HuH-7 (cell line): ENCODE results near the gene TIMELESS.
"Not testable (repeated sequence)": the region's sequence is repeated elsewhere in the genome, so short reads cannot be mapped to it uniquely, and the experiment has no call there.

ENCODE experiments used
- DNase-seq: peaks from one replicate; pipeline ENCODE4 v3.0.0; 2011; ENCODE audit warnings: low spot score

The TIMELESS gene

DNA sequence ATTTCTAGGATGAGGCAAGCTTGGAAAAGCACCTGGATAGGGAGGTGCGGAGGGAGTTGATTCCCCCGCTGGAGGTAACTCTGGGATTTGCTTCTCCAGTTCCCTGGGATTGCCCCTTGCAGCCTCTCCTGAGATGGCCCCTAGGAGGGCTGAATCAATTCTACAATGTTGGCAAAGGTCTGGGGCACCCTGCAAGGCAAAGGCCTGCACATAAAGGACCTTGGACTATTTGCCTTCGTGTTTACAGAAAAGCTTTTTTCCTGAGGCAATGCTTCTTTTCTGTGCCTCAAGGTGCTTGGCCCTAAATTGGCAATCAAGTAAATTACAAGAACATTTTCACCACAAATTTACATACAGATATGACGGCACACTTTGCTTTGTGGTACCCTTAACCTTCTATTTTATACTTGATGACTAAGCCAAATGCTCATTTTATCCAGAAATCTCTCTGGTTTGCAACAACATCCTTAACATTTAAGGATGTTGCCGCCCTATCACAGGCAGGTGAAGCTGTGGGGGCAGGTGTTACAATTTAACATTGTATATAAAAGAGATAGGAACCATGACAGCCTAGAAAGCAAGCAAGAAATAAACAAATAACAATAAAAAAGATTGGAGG lies 40.3 kb downstream of the TIMELESS start:
- no peak for DNase-seq

DNA sequence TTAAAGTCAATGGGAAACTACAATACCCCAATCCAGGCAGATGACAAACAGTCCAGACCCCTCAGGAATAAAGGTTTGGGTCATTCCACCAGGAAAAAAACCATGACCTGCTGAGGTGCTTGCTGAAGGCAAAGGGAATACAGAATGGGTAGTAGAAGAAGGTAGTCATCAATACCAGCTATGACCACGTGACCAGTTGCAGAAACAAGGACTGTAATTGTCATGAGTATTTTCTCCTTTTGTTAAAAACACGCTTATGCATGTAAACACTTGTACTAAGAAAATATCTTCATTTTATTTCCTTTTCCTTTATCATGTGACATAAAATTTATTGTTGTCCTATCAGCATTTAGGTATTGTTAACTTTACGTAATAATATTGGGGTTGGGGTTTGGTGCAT lies 45.0 kb downstream of the TIMELESS start:
- DNase-seq: not testable (repeated sequence)

- DNase-seq: not testable (repeated sequence)
These were observed 47.6 kb downstream of the TIMELESS start for GRCh38 chr12:56401612-56402011.

DNA sequence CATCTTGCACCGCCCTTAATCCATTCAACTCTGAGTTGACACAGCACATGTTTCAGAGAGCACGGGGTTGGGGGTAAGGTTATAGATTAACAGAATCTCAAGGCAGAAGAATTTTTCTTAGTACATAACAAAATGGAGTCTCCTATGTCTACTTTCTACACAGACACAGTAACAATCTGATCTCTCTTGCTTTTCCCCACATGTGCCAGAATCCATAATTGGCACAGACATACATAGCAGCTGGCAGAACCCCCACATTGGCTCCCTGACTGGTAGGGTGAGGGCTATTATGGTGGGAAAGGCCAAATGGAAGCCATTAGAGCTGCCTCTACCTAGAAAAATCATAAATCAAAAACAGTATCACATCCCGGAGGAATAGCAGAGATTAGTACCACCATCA lies 48.1 kb downstream of the TIMELESS start:
- not testable (repeated sequence) for DNase-seq

- DNase-seq: not testable (repeated sequence)
These were observed 49.8 kb downstream of the TIMELESS start for GRCh38 chr12:56399466-56399865.

DNA sequence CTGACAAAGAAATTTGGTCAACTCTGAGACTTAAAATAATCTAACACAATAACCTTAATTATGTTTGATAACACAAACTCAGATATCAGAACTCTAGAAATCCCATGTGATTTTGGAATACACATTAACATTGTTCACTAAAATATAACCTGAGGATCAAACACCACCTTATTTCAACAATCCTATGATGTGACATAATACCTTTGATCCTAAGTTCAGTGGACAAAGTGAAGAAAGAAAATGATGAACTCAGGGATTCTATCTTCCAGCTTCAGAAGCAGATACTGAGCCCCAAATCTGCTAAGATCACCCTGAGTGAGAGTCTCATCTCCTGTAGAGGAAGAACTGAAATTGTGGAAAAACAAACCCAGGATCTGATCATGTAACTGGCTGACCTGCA lies 50.9 kb downstream of the TIMELESS start:
- DNase-seq: no peak

DNA sequence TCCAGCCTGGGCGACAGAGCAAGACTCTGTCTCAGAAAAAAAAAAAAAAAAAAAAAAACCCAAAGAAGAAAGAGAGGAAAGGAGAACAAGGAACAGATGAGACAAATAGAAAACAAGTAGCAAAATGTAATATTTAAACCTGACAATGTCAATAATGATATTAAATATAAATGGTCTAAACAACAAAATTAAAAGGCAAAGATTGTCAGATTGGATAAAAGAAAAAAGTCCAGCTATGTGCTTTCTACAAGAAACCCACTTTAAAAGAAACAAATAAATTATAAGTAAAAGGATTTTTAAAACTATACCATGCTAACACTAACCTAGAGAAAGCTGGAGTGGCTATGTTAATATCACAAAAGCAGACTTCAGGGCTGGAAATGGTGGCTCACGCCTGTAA lies 56.9 kb downstream of the TIMELESS start:
- no peak for DNase-seq

DNA sequence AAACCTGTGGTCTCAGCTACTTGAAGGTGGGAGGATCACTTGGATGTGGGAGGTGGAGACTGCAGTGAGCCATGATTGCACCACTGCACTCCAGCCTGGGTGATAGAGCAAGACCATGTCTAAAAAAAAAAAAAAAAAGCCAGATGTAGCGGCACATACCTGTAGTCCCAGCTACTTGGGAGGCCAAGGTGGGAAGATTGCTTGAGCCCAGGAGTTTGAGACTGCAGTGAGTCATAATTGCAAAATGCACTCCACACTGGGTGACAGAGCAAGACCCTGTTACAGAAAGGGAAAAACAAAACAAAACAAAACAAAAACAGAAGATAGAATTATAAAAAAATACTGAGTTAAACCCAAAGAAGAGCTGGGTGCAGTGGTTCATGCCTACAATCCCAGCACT lies 57.5 kb downstream of the TIMELESS start:
- DNase-seq: no peak

DNA sequence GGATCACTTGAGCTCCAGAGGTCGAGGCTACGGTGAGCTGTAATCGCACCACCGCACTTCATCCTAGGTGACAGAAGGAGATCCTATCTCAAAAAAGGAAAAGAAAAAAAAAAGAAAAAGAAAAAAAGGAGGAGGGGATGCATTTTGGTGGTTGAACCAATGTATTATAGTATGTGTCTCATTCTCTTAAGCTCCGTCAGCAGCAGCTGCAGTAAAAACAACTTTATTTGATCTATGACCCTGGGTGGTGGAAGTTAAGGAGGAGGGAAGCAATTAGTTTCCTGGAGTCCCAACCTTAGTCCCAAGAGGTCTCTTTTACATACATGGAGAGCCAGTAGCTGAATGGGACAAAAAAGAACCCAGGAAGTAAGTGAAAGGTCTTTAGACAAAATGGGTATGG lies 59.8 kb downstream of the TIMELESS start:
- DNase-seq: no peak

GRCh38 chr12:56387152-56387736 lies 62.0 kb downstream of the TIMELESS start:
- DNase-seq: no peak

DNA sequence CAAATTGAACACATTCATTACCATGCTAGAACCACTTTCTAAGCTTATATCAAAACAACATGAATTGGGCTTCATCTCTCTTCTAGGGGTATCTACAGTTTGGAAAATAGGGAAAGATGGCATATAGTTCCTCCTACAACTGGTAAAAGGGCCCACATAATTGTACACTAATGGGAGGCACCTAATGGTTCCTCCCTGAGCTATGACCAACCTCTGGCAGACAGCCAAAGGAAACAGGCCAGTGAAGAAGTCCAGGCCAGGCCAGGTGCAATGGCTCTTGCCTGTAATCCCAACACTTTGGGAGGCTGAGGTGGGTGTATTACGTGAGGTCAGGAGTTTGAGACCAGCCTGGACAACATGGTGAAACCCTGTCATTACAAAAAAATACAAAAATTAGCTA lies 63.4 kb downstream of the TIMELESS start:
- no peak for DNase-seq

- DNase-seq: no peak
These were observed 66.6 kb downstream of the TIMELESS start for GRCh38 chr12:56382611-56383010.

GRCh38 chr12:56377989-56378316 lies 71.3 kb downstream of the TIMELESS start:
- DNase-seq: no peak

- no peak for DNase-seq
These were observed 71.8 kb downstream of the TIMELESS start for GRCh38 chr12:56377310-56377988.

DNA sequence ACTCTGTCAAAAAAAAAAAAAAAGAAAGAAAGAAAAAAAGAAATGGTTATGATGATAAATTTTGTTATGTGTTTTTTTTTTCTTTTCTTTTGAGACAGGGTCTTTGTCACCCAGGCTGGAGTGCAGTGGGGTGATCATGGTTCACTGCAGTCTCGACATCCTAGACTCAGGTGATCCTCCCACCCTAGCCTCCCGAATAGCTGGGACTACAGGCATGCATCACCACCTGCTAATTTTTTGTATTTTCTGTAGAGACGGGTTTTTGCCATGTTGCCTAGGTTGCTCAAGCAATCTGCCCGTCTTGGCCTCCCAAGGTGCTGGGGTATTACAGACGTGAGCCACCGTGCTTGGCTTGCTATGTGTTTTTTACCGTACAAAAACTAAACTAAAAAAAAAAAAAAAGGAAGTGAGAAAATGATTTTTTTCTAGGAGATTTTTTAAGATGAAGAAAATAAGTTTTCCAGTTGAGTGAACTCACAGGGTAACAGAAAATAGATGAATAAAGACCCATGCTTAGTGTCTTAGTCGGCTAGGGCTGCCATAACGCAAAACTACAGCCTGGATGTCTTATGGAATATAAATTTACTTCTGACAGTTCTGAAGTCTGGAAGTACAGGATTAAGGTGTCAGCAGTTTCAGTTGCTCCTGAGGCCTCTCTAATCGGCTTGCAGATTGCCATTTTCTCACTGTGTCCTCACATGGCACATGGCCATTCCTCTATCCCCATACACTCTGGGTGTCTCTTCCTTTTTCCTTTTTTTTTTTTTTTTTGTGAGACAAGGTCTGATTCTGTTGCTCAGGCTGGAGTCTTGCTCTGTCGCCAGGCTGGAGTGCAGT lies 73.4 kb downstream of the TIMELESS start:
- DNase-seq: no peak

GRCh38 chr12:56374726-56375597 lies 74.3 kb downstream of the TIMELESS start:
- DNase-seq: no peak

DNA sequence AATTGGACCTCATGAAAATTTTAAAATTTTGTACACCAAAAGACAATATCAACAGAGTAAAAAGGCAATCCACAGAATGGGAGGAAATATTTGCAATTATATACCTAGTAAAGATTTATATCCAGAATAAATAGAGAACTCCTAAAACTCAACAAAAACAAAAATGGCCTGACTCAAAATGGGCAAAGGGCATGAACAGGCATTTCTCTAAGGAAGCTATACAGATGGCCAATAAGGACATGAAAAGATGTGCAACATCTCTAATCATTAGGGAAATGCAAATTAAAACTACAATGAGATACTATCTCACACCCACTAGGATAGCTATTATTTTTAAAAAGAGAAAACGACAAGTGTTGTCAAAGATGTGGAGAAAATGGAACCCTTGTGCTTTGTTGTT lies 75.7 kb downstream of the TIMELESS start:
- no peak for DNase-seq

DNA sequence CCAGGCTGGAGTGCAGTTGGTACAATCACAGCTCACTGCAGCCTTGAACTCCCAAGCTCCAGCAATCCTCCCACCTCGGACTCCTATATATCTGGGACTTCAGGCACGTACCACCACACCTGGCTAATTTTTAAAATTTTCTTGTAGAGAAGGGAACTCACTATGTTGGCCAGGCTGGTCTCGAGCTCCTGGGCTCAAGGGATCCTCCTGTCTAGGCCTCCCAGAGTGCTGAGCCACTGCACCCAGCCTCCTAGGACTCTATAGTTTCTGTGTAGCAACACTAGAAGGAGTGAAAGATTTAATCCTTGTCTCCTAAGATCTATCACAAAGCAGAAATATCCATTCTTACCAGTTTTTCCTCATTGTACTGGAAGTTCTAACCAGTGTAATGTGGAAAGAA lies 82.3 kb downstream of the TIMELESS start:
- no peak for DNase-seq
